Ascending aorta (tissue), 2 donors: ENCODE measurements around the gene LAMA5. TPM values are rescaled to one million over a fixed set of nuclear protein-coding genes. Genes with fewer than 3 reads are reported as not detected.
A peak's percentile ranks its signal among the peaks of the same experiment; 100 is the strongest.

Source experiments
- DNase-seq, 2 donors: peaks; one replicate each; pipeline ENCODE4 v3.0.0-alpha.2; 2019; ENCODE audit warnings: low spot score in 2 of 2
- H3K27ac ChIP-seq, 2 donors: fragments of 200-600 bp; sonication (generic); one replicate each; pipeline ENCODE4 v1.5.1; 2016 to 2017; ENCODE audit warnings: mild to moderate bottlenecking in 1 of 2
- H3K27me3 ChIP-seq: fragments of 200-600 bp; sonication (generic); one replicate; pipeline ENCODE4 v1.5.1; 2017
- H3K36me3 ChIP-seq, 2 donors: fragments of 200-600 bp; sonication (generic); one replicate each; pipeline ENCODE4 v1.5.1; 2016
- H3K4me1 ChIP-seq, 2 donors: fragments of 200-600 bp; sonication (generic); one replicate each; pipeline ENCODE4 v1.5.1; 2016 to 2017; ENCODE audit warnings: mild to moderate bottlenecking in 1 of 2
- H3K4me3 ChIP-seq, 2 donors: fragments of 200-600 bp; sonication (generic); one replicate each; pipeline ENCODE4 v1.5.1; 2016 to 2017; ENCODE audit warnings: mild to moderate bottlenecking in 1 of 2
- H3K9me3 ChIP-seq, 2 donors: fragments of 200-600 bp; sonication (generic); one replicate each; pipeline ENCODE4 v1.5.1; 2016
- CTCF ChIP-seq, 3 experiments: fragments of 200-600 bp in 2 of 3; fragments of 450-650 bp in 1 of 3; sonication (generic) in 2 of 3; IDR thresholded peaks; one replicate each; pipeline ENCODE4 v1.5.1; 2016 to 2019; ENCODE audit warnings: antibody characterized with exemption in 3 of 3, mild to moderate bottlenecking in 1 of 3, moderate library complexity in 1 of 3
- intact Hi-C: fragments of 100-400 bp; cut with DNase I; formaldehyde crosslinking; loops from one replicate; pipeline ENCODE4 v1.15.1; 2023
- total RNA-seq: library from RNA; depleted of rRNA; stranded (reverse); fragments of >200 nt; gene quantifications from one replicate; pipeline ENCODE4 v1.1.0, GENCODE V29; 2016

Gene LAMA5
- total RNA-seq, 1 donor from 2014 or later, result 469 TPM

GRCh38 chr20:62305765-62306413, 61.2 kb downstream of the LAMA5 start:
- no peak for TF ChIP-seq CTCF (IDR thresholded peaks at IDR 0.05)
- intact Hi-C loops, result no loop called here

GRCh38 chr20:62305149-62305764, 61.9 kb downstream of the LAMA5 start:
- no peak for DNase-seq
- no peak overlapping the region for H3K4me3 ChIP-seq
- H3K27me3 ChIP-seq, result no peaks in the 10 kb centered on the region
- no peak overlapping the region for H3K27ac ChIP-seq
- H3K9me3 ChIP-seq, result no peaks in the 10 kb centered on the region
- TF ChIP-seq CTCF (IDR thresholded peaks at IDR 0.05), result no peak
- H3K4me1 ChIP-seq, result peaks cover 12 to 20% of the 10 kb centered on the region in 2 donors
- intact Hi-C loops, result no loop called here
- H3K36me3 ChIP-seq, result peaks cover 47 to 63% of the 10 kb centered on the region in 2 donors

More at GRCh38 chr20:62305765-62306413, 61.2 kb downstream of the LAMA5 start:
- DNase-seq, result no peak
- Histone ChIP-seq H3K36me3 (peaks cover 53 to 70% of the 10 kb centered on the region in 2 donors), H3K9me3 (no peaks in the 10 kb centered on the region), H3K27me3 (no peaks in the 10 kb centered on the region), H3K4me1 (peaks cover 12 to 20% of the 10 kb centered on the region in 2 donors), H3K4me3 (no peak overlapping the region), H3K27ac (no peak overlapping the region)

GRCh38 chr20:62304331-62305148, 62.6 kb downstream of the LAMA5 start:
- peak overlapping the region; percentile 70 to 92 for H3K4me3 ChIP-seq
- H3K36me3 ChIP-seq, result peaks cover 40 to 56% of the 10 kb centered on the region in 2 donors
- intact Hi-C loops, result loop anchor here (5.0 kb wide), 1 partner anchor 193 kb away; no protein-coding TSS in a partner anchor
- no peak for DNase-seq
- peak overlapping the region in 1 of 2 donors; percentile 99 for H3K27ac ChIP-seq
- H3K4me1 ChIP-seq, result peaks cover 12 to 20% of the 10 kb centered on the region in 2 donors
- no peak for TF ChIP-seq CTCF (IDR thresholded peaks at IDR 0.05)
- H3K9me3 ChIP-seq, result no peaks in the 10 kb centered on the region
- H3K27me3 ChIP-seq, result no peaks in the 10 kb centered on the region

- H3K27me3 ChIP-seq, result no peaks in the 10 kb centered on the region
- TF ChIP-seq CTCF (IDR thresholded peaks at IDR 0.05), result no peak
- H3K27ac ChIP-seq, result peak overlapping the region; percentile 98 to 99
- no peaks in the 10 kb centered on the region for H3K9me3 ChIP-seq
- H3K36me3 ChIP-seq, result peaks cover 35 to 49% of the 10 kb centered on the region in 2 donors
- intact Hi-C loops, result loop anchor here (5.0 kb wide), 1 partner anchor 194 kb away; no protein-coding TSS in a partner anchor
- peak overlapping the region; percentile 70 to 92 for H3K4me3 ChIP-seq
- H3K4me1 ChIP-seq, result peaks cover 12 to 20% of the 10 kb centered on the region in 2 donors
- no peak for DNase-seq
These were observed 63.5 kb downstream of the LAMA5 start for GRCh38 chr20:62303340-62304226.

GRCh38 chr20:62303062-62303339, 64.1 kb downstream of the LAMA5 start:
- no peaks in the 10 kb centered on the region for H3K27me3 ChIP-seq
- no peak for TF ChIP-seq CTCF (IDR thresholded peaks at IDR 0.05)
- intact Hi-C loops, result loop anchor here (5.0 kb wide), 1 partner anchor 194 kb away; no protein-coding TSS in a partner anchor
- peaks cover 12 to 20% of the 10 kb centered on the region in 2 donors for H3K4me1 ChIP-seq
- peak overlapping the region; percentile 98 to 99 for H3K27ac ChIP-seq
- peak overlapping the region; percentile 70 to 92 for H3K4me3 ChIP-seq
- DNase-seq, result no peak
- peaks cover 30 to 43% of the 10 kb centered on the region in 2 donors for H3K36me3 ChIP-seq
- H3K9me3 ChIP-seq, result no peaks in the 10 kb centered on the region
